ENCODE results near the gene SPATA31A7.
"Not testable (repeated sequence)": the region's sequence is repeated elsewhere in the genome, so short reads cannot be mapped to it uniquely, and the experiment has no call there.

SPATA31A7 gene

GRCh38 chr9:61189736-61190135, at the start of gene SPATA31A7:
TSS of gene SPATA31A7 (plus strand) at chr9:61190036. CDS start at chr9:61190065, 29 bp downstream.
- not testable (repeated sequence) for H3K36me3 ChIP-seq (ENCODE audit: insufficient read depth, insufficient read length, low read length); H3K9me3 ChIP-seq (ENCODE audit: insufficient read depth, low read length); H3K4me3 ChIP-seq (ENCODE audit: insufficient read length, low read depth); DNase-seq (ENCODE audit: low read depth, low spot score); H3K9ac ChIP-seq (ENCODE audit: insufficient read length, low read depth); H3K27me3 ChIP-seq (ENCODE audit: insufficient read depth, insufficient read length); H3K4me1 ChIP-seq (ENCODE audit: insufficient read depth, insufficient read length)

GRCh38 chr9:61226438-61226837, 36.6 kb downstream of the SPATA31A7 start:
- H3K4me3 ChIP-seq (ENCODE audit: insufficient read length, low read depth); H3K9me3 ChIP-seq (ENCODE audit: insufficient read depth, low read length); H3K36me3 ChIP-seq (ENCODE audit: insufficient read depth, insufficient read length, low read length); H3K4me1 ChIP-seq (ENCODE audit: insufficient read depth, insufficient read length); H3K27me3 ChIP-seq (ENCODE audit: insufficient read depth, insufficient read length); DNase-seq (ENCODE audit: low read depth, low spot score); H3K9ac ChIP-seq (ENCODE audit: insufficient read length, low read depth): not testable (repeated sequence)
